Esophagus (tissue), 2 donors: Measurements from ENCODE around the gene RUNX1. TPM values are rescaled to one million over a fixed set of nuclear protein-coding genes. Genes with fewer than 3 reads are reported as not detected.

Source experiments
- H3K27ac ChIP-seq, 2 donors: one replicate each; pipeline ENCODE4 v1.5.1; 2013; ENCODE audit warnings: low read depth in 2 of 2, mild to moderate bottlenecking in 2 of 2, inconsistent platforms in 1 of 2, low read length in 1 of 2, moderate library complexity in 1 of 2
- H3K27me3 ChIP-seq, 2 donors: one replicate each; pipeline ENCODE4 v1.6.1; 2013; ENCODE audit warnings: low read length in 2 of 2, control low read depth in 1 of 2, mild to moderate bottlenecking in 1 of 2; ENCODE audit not compliant: insufficient read depth in 2 of 2, control insufficient read depth in 1 of 2
- H3K36me3 ChIP-seq, 2 donors: one replicate each; pipeline ENCODE4 v1.6.1; 2013; ENCODE audit warnings: low read length in 1 of 2; ENCODE audit not compliant: control insufficient read depth in 2 of 2, insufficient read depth in 2 of 2
- H3K4me1 ChIP-seq, 2 donors: one replicate each; pipeline ENCODE4 v1.6.1; 2013; ENCODE audit warnings: low read length in 1 of 2; ENCODE audit not compliant: control insufficient read depth in 2 of 2, insufficient read depth in 2 of 2
- H3K4me3 ChIP-seq, 2 donors: one replicate each; pipeline ENCODE4 v1.5.1; 2013; ENCODE audit warnings: low read length in 2 of 2, mild to moderate bottlenecking in 2 of 2, low read depth in 1 of 2, moderate library complexity in 1 of 2
- H3K9me3 ChIP-seq, 2 donors: one replicate each; pipeline ENCODE4 v1.6.1; 2013; ENCODE audit warnings: mild to moderate bottlenecking in 2 of 2, low read depth in 1 of 2, low read length in 1 of 2, moderate library complexity in 1 of 2; ENCODE audit not compliant: control insufficient read depth in 2 of 2, insufficient read depth in 1 of 2
- WGBS, 2 donors: extraction: QIAGEN DNeasy Blood & Tissue Kit; methylation state at CpG; one replicate each; pipeline ENCODE4 v1.1.7; 2013; 5-methylcytosine and 5-hydroxymethylcytosine counted together
- polyA plus RNA-seq, 2 donors: library from polyadenylated mRNA; stranded (reverse); fragments of 200-250 nt; gene quantifications; one replicate each; pipeline ENCODE4 v1.2.3, GENCODE V29; 2013
- donor health status: healthy with polysubstance abuse.
- donor health status: Bipolar disorder and iron deficiency.

The RUNX1 gene
- polyA plus RNA-seq, 2 donors = 4.4 to 6.4 TPM

DNA sequence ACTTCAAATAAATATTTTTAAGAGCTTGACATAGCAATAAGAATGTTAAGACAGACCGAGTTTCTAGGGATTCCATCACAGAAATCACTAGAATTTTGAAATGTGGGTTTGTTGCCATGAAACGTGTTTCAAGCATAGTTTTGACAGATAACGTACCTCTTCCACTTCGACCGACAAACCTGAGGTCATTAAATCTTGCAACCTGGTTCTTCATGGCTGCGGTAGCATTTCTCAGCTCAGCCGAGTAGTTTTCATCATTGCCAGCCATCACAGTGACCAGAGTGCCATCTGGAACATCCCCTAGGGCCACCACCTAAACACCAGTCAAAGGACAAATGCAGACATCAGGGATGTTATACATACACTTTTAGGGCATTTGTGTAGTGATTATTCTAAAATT, 168.7 kb downstream of the RUNX1 start:
- no peaks in the 10 kb centered on the region for H3K9me3 ChIP-seq
- WGBS, 2 donors = 88 to 90% methylated on average over 7 of the region's 7 CpGs
- no peaks in the 10 kb centered on the region for H3K27me3 ChIP-seq
- H3K36me3 ChIP-seq = no peaks in the 10 kb centered on the region
- H3K27ac ChIP-seq = no peak overlapping the region
- H3K4me3 ChIP-seq = no peak overlapping the region
- H3K4me1 ChIP-seq = peaks cover 0 to 2% of the 10 kb centered on the region in 2 donors

DNA sequence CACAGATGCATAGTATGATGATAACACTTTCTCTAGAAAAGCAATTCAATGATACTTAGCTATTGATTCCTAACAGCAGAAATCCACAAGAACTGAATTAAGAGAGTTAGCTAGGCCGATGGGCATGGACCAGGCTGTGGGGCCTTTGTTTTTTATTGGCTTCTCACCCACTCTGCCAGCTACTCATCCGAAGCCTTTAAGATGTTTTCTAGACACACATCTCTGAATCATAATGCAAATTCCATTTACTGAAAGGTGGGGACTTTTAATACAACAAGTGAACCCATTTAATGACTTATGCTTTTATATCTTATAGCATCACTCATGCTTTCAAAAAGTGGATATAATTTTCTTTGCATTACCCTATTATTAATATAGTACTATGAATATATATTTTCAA, 170.2 kb downstream of the RUNX1 start:
- H3K27me3 ChIP-seq = no peaks in the 10 kb centered on the region
- WGBS, 2 donors = 48 to 66% methylated on average over 2 of the region's 2 CpGs
- no peaks in the 10 kb centered on the region for H3K36me3 ChIP-seq
- peaks cover 0 to 2% of the 10 kb centered on the region in 2 donors for H3K4me1 ChIP-seq
- H3K27ac ChIP-seq = peak overlapping the region in 1 of 2 donors; percentile 21
- no peaks in the 10 kb centered on the region for H3K9me3 ChIP-seq
- H3K4me3 ChIP-seq = no peak overlapping the region

DNA sequence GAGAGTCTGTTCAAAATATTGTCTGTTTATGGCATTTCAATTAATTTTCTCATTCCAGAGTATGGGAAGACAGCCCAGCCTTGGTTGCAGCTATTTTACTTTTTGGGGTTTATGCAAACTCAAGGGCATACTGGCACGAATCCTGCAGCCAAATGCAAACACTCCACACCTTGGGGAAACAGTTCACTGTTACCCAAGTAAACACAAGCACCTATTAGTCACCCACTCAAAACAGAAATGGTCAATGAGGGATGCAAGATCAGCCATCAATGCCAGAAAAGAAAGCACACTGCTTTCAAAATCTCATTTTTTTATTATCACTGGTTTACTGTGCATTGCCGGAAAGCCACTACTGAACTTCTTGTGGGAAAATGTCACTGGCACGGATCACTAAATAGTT, 170.6 kb downstream of the RUNX1 start:
- no peak overlapping the region for H3K4me3 ChIP-seq
- WGBS, 2 donors = 51 to 53% methylated on average over 3 of the region's 3 CpGs
- no peaks in the 10 kb centered on the region for H3K9me3 ChIP-seq
- peaks cover 0 to 2% of the 10 kb centered on the region in 2 donors for H3K4me1 ChIP-seq
- peak overlapping the region; percentile 2 to 21 for H3K27ac ChIP-seq
- no peaks in the 10 kb centered on the region for H3K36me3 ChIP-seq
- no peaks in the 10 kb centered on the region for H3K27me3 ChIP-seq

DNA sequence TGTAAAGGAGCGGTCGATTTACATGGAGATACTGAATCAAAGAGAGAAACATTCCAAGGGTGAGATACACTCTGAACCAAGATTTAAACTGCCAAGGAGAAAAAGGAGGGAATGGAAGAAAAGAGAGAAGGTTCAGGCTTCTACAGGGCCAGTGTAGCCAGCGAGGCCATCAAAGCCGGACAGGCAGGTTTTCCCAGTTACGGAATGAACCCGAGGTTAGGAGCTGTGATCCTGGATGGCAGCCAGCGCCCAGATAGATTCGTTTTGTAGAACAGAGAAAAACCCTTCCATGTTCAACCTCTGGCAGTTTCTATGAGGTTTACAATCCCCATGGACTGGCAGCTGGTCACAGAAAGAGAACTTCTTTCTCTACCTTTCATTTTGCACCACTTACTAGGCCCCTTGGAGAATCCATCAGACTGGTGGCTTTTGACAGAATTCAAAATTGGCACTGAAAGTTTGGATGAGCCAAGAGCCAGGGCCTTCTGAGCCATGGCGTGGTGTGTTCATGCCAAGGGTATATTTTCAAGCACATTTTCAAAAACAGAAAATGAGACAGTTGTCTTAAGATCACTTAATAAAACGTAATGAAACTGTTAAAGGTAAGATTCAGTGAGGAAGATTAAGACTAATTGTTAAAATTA, 171.5 kb downstream of the RUNX1 start:
- no peak overlapping the region for H3K4me3 ChIP-seq
- peaks cover 0 to 2% of the 10 kb centered on the region in 2 donors for H3K4me1 ChIP-seq
- WGBS, 2 donors = 44 to 60% methylated on average over 10 of the region's 10 CpGs
- no peaks in the 10 kb centered on the region for H3K9me3 ChIP-seq
- no peaks in the 10 kb centered on the region for H3K36me3 ChIP-seq
- peak overlapping the region; percentile 79 for H3K27ac ChIP-seq
- H3K27me3 ChIP-seq = no peaks in the 10 kb centered on the region

DNA sequence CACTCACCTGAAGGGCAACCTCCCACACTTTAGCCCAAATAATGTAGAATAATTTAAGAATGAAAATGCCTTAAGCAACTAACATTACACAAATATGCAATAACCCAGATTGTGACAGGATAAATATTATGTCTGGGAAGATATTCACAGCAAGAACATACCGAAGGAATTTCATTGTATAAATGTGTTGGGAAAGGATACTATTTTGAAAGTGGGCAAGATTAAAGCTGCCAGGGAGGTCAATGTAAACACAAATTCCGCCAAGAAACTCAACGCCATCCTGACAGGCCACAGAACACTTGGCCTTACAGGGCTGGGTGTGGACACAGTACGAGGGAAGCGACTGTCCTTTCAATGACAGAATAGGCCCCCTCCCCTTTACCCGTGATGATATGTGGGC, 173.3 kb downstream of the RUNX1 start:
- Histone ChIP-seq H3K27me3 (no peaks in the 10 kb centered on the region), H3K36me3 (no peaks in the 10 kb centered on the region), H3K27ac (no peak overlapping the region), H3K4me3 (no peak overlapping the region), H3K4me1 (peaks cover 0 to 2% of the 10 kb centered on the region in 2 donors), H3K9me3 (no peaks in the 10 kb centered on the region)
- WGBS, 2 donors = 82 to 84% methylated on average over 6 of the region's 6 CpGs

DNA sequence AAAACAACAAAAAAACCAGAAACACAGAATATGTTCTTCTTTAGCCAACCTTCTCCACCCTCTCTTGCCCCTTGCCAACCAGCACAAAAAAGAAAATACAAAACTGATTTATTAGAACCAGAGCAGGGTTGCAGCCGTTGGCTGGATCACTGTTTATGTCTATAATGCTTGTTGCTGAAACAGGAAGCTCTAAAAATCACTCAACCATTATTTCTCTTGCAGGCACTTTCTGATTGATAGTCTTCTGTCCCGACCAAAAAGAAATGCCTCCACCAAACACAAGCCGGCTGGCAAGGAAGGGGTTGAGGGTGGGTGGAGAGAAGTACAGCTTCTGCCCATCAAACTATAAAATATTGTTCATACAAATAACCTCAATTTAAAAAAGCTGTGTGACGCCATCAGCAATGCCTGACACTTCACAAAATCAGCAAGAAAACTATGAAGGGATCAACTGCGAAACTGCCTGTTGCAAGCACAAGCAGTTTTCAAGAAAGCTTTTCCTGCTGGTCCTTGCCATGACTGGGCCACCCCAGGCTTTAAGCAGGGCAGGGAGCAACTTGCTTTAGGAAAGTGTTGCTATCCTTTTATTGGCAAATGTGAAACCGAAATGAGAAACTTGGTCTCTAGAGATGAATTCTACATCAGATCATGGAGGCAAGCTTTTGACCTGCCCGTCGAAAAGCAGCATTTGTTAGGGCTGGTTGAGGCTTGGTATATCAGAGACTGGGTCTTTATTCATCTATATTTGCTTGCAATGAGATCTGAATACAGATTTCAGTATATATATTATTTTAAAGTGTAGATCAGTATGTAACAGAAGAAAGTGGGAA, 174.2 kb downstream of the RUNX1 start:
- Histone ChIP-seq H3K4me1 (peaks cover 0 to 2% of the 10 kb centered on the region in 2 donors), H3K9me3 (no peaks in the 10 kb centered on the region), H3K36me3 (peaks cover 0 to 4% of the 10 kb centered on the region in 2 donors), H3K27me3 (no peaks in the 10 kb centered on the region), H3K4me3 (no peak overlapping the region), H3K27ac (peak overlapping the region; percentile 45 to 66)
- WGBS, 2 donors = 41 to 50% methylated on average over 8 of the region's 8 CpGs

DNA sequence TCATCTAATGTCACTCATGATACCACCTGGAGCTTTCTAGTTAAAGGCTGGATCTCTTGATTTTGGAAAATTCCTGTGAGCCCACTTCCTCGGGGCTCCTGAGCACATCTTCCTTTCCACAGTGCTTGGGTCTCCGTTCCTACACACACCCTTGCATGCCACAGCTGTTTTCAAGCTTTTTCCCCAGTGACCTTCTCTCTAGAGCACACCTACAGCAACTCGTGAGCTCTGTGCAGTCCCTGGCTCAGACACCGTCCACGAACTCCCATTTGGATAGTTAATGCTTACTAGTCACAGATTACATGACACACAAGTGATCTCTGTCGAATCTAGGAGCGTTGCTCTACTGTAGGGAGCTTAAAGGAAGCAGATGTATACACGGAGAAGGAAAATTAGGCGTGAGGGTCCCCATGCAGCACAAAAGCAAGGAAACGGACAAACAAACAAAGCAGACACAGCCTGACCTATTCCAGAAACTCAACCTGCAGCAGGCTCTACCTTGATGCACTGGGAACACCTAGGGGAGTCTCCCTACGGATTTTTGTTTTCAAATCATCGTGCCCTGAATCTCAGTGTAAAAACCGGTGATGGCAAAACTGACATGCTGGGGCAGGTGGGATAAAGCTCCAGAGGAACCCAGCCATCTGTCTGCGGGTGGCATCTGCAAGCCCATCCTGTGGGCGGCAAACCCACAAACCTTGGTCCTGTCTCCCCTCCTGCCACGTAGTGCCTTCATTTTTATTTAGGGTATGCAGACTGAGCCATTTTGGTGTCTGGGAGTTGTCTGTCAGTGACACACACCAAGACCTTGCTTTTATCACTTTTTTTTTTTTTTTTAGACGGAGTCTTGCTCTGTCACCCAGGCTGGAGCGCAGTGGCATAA, 177.8 kb downstream of the RUNX1 start:
- H3K36me3 ChIP-seq = peaks cover 0 to 10% of the 10 kb centered on the region in 2 donors
- no peaks in the 10 kb centered on the region for H3K9me3 ChIP-seq
- 84 to 85% methylated on average over 17 to 18 of the region's 18 CpGs for WGBS, 2 donors
- H3K4me3 ChIP-seq = no peak overlapping the region
- H3K27ac ChIP-seq = no peak overlapping the region
- no peaks in the 10 kb centered on the region for H3K27me3 ChIP-seq
- H3K4me1 ChIP-seq = peaks cover 0 to 2% of the 10 kb centered on the region in 2 donors

DNA sequence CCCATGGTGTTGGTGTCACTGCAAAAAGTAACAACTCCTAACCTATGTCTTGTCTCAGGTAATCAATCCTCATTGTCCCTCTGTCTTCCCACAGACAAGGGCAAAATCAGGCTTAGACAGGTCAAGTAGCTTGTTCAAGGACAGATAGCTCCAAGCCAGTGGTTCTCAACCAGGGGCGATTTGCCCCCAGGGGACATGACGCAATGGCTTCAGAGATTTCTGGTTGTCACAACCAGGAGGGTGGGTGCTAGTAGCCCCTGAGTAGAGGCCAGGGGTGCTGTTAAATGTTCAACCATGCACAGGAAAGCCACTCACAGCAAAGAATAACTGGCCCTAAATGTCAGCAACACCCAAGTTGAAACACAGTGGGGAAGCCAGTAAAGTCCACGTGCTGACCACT, 178.9 kb downstream of the RUNX1 start:
- Histone ChIP-seq H3K4me3 (no peak overlapping the region), H3K9me3 (no peaks in the 10 kb centered on the region), H3K36me3 (peaks cover 0 to 16% of the 10 kb centered on the region in 2 donors), H3K4me1 (peaks cover 0 to 7% of the 10 kb centered on the region in 2 donors), H3K27ac (no peak overlapping the region), H3K27me3 (no peaks in the 10 kb centered on the region)
- 85 to 87% methylated on average over 3 of the region's 3 CpGs for WGBS, 2 donors

DNA sequence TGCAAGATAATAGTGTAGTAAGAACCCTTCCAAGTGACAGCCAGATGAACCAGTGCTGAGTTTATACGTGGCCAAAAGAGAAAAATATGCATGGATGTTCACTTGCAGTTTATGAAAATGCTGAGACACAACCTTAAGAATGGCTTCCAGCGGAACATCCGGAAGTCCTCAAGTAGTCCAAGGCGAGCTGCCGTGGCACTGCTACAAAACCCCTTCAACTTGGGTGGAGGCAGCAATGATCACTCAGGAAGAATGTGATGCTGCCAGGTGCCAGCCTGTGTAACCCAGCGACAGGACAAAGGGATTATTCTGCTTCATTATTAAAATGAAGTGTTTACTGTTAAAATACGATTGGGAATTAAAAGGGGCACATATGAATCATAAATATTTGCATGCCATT, 179.6 kb downstream of the RUNX1 start:
- peaks cover 0 to 17% of the 10 kb centered on the region in 2 donors for H3K36me3 ChIP-seq
- no peak overlapping the region for H3K4me3 ChIP-seq
- no peaks in the 10 kb centered on the region for H3K27me3 ChIP-seq
- no peaks in the 10 kb centered on the region for H3K9me3 ChIP-seq
- WGBS, 2 donors = 50 to 62% methylated on average over 7 of the region's 7 CpGs
- H3K4me1 ChIP-seq = peaks cover 1 to 7% of the 10 kb centered on the region in 2 donors
- no peak overlapping the region for H3K27ac ChIP-seq
